ENCODE measurements around the gene SERP2.

- TF ChIP-seq CTCF (IDR thresholded peaks at IDR 0.05; ENCODE audit: insufficient read depth, low read depth, low read length) (no peak), EZH2 (IDR thresholded peaks at IDR 0.05; ENCODE audit: insufficient read depth, low read length) (no peak)
These were observed 38.9 kb upstream of the SERP2 start for GRCh38 chr13:44334751-44335150.
